Ishikawa (cell line): ENCODE results near the gene ZNF891.

Experiments
- CEBPB ChIP-seq: IDR thresholded peaks from 2 replicates; pipeline ENCODE4 v1.6.1; 2012
- EP300 ChIP-seq: IDR thresholded peaks from 2 replicates; pipeline ENCODE4 v1.6.1; 2012; ENCODE audit warnings: borderline replicate concordance
- TAF1 ChIP-seq: IDR thresholded peaks from 2 replicates; pipeline ENCODE4 v1.6.1; 2012; ENCODE audit warnings: low read depth, mild to moderate bottlenecking
- TEAD4 ChIP-seq: IDR thresholded peaks from 2 replicates; pipeline ENCODE4 v1.6.1; 2012
- TF ChIP-seq, protein P1 (sequence below): IDR thresholded peaks from 2 replicates; pipeline ENCODE4 v1.6.1; 2012
- TF ChIP-seq, protein P2 (sequence below): IDR thresholded peaks from 2 replicates; pipeline ENCODE4 v1.6.1; 2012; ENCODE audit warnings: low read depth, mild to moderate bottlenecking
- TF ChIP-seq, protein P3 (sequence below): IDR thresholded peaks from 2 replicates; pipeline ENCODE4 v1.6.1; 2012

DNA sequence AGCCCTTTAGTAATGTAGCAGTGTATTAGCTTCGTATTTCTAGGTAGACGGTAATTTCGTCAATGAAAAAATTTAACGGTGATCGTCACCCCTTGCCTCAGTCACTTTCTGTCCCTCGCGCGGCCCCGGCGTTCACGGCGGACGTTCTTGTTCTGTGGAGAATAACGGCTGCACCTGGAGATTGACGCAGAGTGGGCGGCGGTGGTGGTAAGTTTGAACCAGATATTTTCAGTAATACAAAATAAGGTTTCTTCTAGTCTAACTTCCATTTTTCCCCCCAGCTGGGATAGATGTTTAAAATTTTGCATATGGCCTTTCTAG is 694 bp upstream of the ZNF891 start:
- TF ChIP-seq CEBPB (no peak), EP300 (no peak), TEAD4 (no peak), TAF1 (no peak)
- TF ChIP-seq, protein P1, sequence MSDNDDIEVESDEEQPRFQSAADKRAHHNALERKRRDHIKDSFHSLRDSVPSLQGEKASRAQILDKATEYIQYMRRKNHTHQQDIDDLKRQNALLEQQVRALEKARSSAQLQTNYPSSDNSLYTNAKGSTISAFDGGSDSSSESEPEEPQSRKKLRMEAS: no peak
- TF ChIP-seq, protein P2, sequence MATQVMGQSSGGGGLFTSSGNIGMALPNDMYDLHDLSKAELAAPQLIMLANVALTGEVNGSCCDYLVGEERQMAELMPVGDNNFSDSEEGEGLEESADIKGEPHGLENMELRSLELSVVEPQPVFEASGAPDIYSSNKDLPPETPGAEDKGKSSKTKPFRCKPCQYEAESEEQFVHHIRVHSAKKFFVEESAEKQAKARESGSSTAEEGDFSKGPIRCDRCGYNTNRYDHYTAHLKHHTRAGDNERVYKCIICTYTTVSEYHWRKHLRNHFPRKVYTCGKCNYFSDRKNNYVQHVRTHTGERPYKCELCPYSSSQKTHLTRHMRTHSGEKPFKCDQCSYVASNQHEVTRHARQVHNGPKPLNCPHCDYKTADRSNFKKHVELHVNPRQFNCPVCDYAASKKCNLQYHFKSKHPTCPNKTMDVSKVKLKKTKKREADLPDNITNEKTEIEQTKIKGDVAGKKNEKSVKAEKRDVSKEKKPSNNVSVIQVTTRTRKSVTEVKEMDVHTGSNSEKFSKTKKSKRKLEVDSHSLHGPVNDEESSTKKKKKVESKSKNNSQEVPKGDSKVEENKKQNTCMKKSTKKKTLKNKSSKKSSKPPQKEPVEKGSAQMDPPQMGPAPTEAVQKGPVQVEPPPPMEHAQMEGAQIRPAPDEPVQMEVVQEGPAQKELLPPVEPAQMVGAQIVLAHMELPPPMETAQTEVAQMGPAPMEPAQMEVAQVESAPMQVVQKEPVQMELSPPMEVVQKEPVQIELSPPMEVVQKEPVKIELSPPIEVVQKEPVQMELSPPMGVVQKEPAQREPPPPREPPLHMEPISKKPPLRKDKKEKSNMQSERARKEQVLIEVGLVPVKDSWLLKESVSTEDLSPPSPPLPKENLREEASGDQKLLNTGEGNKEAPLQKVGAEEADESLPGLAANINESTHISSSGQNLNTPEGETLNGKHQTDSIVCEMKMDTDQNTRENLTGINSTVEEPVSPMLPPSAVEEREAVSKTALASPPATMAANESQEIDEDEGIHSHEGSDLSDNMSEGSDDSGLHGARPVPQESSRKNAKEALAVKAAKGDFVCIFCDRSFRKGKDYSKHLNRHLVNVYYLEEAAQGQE: no peak
- TF ChIP-seq, protein P3, sequence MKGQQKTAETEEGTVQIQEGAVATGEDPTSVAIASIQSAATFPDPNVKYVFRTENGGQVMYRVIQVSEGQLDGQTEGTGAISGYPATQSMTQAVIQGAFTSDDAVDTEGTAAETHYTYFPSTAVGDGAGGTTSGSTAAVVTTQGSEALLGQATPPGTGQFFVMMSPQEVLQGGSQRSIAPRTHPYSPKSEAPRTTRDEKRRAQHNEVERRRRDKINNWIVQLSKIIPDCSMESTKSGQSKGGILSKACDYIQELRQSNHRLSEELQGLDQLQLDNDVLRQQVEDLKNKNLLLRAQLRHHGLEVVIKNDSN: no peak
